Neutrophil (primary cell): ENCODE measurements around the gene SCFD2.

Experiments used
- H3K27ac ChIP-seq: fragments of 200-600 bp; sonication (generic); 2 replicates; pipeline ENCODE4 v1.5.1; 2016; ENCODE audit warnings: mild to moderate bottlenecking, moderate library complexity
- H3K27me3 ChIP-seq: fragments of 200-600 bp; sonication (generic); 2 replicates; pipeline ENCODE4 v1.6.0; 2016; ENCODE audit warnings: mild to moderate bottlenecking
- H3K36me3 ChIP-seq: fragments of 200-600 bp; sonication (generic); 2 replicates; pipeline ENCODE4 v1.5.1; 2017
- H3K4me1 ChIP-seq, 2 experiments: fragments of 200-600 bp in 1 of 2; sonication (generic) in 1 of 2; 1 replicate in 1 of 2; 2 replicates in 1 of 2; pipeline versions ENCODE4 v1.5.1 to v1.6.1; 2013 to 2016; ENCODE audit warnings: low read depth in 1 of 2, low read length in 1 of 2, mild to moderate bottlenecking in 1 of 2, moderate library complexity in 1 of 2; ENCODE audit not compliant: control insufficient read depth in 1 of 2, insufficient read depth in 1 of 2
- H3K4me3 ChIP-seq, 2 experiments: fragments of 200-600 bp in 1 of 2; sonication (generic) in 1 of 2; 1 replicate in 1 of 2; 2 replicates in 1 of 2; pipeline ENCODE4 v1.5.1; 2013 to 2016; ENCODE audit warnings: low read depth in 1 of 2, low read length in 1 of 2, mild to moderate bottlenecking in 1 of 2, moderate library complexity in 1 of 2
- H3K9me3 ChIP-seq: fragments of 200-600 bp; sonication (generic); 2 replicates; pipeline ENCODE4 v1.5.1; 2016
- CTCF ChIP-seq: fragments of 200-600 bp; sonication (generic); IDR thresholded peaks from 2 replicates; pipeline ENCODE4 v1.5.1; 2016; ENCODE audit warnings: antibody characterized with exemption

The SCFD2 gene

GRCh38 chr4:53050361-53050774 is 315.5 kb downstream of the SCFD2 start:
- TF ChIP-seq CTCF = no peak
- Histone ChIP-seq H3K4me3 (no peak overlapping the region), H3K4me1 (no peaks in the 10 kb centered on the region), H3K27ac (no peak overlapping the region), H3K27me3 (no peaks in the 10 kb centered on the region), H3K9me3 (no peaks in the 10 kb centered on the region), H3K36me3 (no peaks in the 10 kb centered on the region)

GRCh38 chr4:53049528-53049927 is 316.3 kb downstream of the SCFD2 start:
- no peak for TF ChIP-seq CTCF
- H3K4me3 ChIP-seq = no peak overlapping the region

GRCh38 chr4:53044651-53044960 is 321.3 kb downstream of the SCFD2 start:
- peaks cover 0 to 4% of the 10 kb centered on the region in 2 experiments for H3K4me1 ChIP-seq
- H3K36me3 ChIP-seq = no peaks in the 10 kb centered on the region
- TF ChIP-seq CTCF = no peak
- H3K4me3 ChIP-seq = no peak overlapping the region
- H3K27me3 ChIP-seq = no peaks in the 10 kb centered on the region
- no peak overlapping the region for H3K27ac ChIP-seq
- H3K9me3 ChIP-seq = no peaks in the 10 kb centered on the region

More at GRCh38 chr4:53049528-53049927, 316.3 kb downstream of the SCFD2 start:
- Histone ChIP-seq H3K4me1 (no peaks in the 10 kb centered on the region), H3K27me3 (no peaks in the 10 kb centered on the region), H3K27ac (no peak overlapping the region), H3K36me3 (no peaks in the 10 kb centered on the region), H3K9me3 (no peaks in the 10 kb centered on the region)

- Histone ChIP-seq H3K4me1 (peaks cover 0 to 4% of the 10 kb centered on the region in 2 experiments), H3K4me3 (no peak overlapping the region), H3K27me3 (no peaks in the 10 kb centered on the region), H3K36me3 (no peaks in the 10 kb centered on the region), H3K27ac (no peak overlapping the region), H3K9me3 (no peaks in the 10 kb centered on the region)
- TF ChIP-seq CTCF = no peak
These were observed 321.8 kb downstream of the SCFD2 start for GRCh38 chr4:53043891-53044650.

- H3K4me3 ChIP-seq = no peak overlapping the region
- H3K36me3 ChIP-seq = no peaks in the 10 kb centered on the region
- H3K27ac ChIP-seq = no peak overlapping the region
- no peaks in the 10 kb centered on the region for H3K27me3 ChIP-seq
- no peaks in the 10 kb centered on the region for H3K9me3 ChIP-seq
- H3K4me1 ChIP-seq = peaks cover 0 to 4% of the 10 kb centered on the region in 2 experiments
- TF ChIP-seq CTCF = no peak
These were observed 322.8 kb downstream of the SCFD2 start for GRCh38 chr4:53043055-53043454.
